Sigmoid colon (tissue), 7 donors: Measurements from ENCODE around the gene CD2. TPM values are rescaled to one million over a fixed set of nuclear protein-coding genes. Genes with fewer than 3 reads are reported as not detected.

Experiments
- DNase-seq: peaks from one replicate; pipeline ENCODE4 v3.0.0-alpha.2; 2019
- H3K27ac ChIP-seq, 4 donors: fragments of 200-600 bp; sonication (generic); one replicate each; pipeline ENCODE4 v1.5.1; 2016 to 2019; ENCODE audit warnings: mild to moderate bottlenecking in 1 of 4
- H3K27me3 ChIP-seq, 3 donors: fragments of 200-600 bp; sonication (generic); one replicate each; pipeline ENCODE4 v1.5.1; 2019; ENCODE audit warnings: mild to moderate bottlenecking in 1 of 3
- H3K36me3 ChIP-seq, 4 donors: fragments of 200-600 bp; sonication (generic); one replicate each; pipeline ENCODE4 v1.5.1; 2016 to 2019
- H3K4me1 ChIP-seq, 4 donors: fragments of 200-600 bp; sonication (generic); one replicate each; pipeline ENCODE4 v1.5.1; 2017 to 2019
- H3K4me3 ChIP-seq, 4 donors: fragments of 200-600 bp; sonication (generic); one replicate each; pipeline ENCODE4 v1.5.1; 2017 to 2019; ENCODE audit warnings: mild to moderate bottlenecking in 2 of 4, moderate library complexity in 1 of 4
- H3K9me3 ChIP-seq, 4 donors: fragments of 200-600 bp in 3 of 4; sonication (generic) in 3 of 4; one replicate each; pipeline versions ENCODE4 v1.5.1 to v1.6.1; 2013 to 2019
- EP300 ChIP-seq, 4 donors: sonication (generic); formaldehyde crosslinking; IDR thresholded peaks; one replicate each; pipeline ENCODE4 v1.6.1; 2017; ENCODE audit warnings: antibody characterized with exemption in 4 of 4
- POLR2A ChIP-seq, 2 donors: fragments of 450-650 bp; IDR thresholded peaks; one replicate each; pipeline ENCODE4 v1.6.1; 2016; ENCODE audit warnings: antibody characterized with exemption in 2 of 2, mild to moderate bottlenecking in 2 of 2, moderate library complexity in 2 of 2
- POLR2AphosphoS5 ChIP-seq, 4 donors: sonication (generic); formaldehyde crosslinking; IDR thresholded peaks; one replicate each; pipeline ENCODE4 v1.6.1; 2017; ENCODE audit warnings: antibody characterized with exemption in 4 of 4
- WGBS, 2 donors: extraction: QIAGEN DNeasy Blood & Tissue Kit; methylation state at CpG; one replicate each; pipeline ENCODE4 v1.1.7; 2013; 5-methylcytosine and 5-hydroxymethylcytosine counted together
- intact Hi-C: fragments of 100-400 bp; cut with DNase I; formaldehyde crosslinking; loops from one replicate; pipeline ENCODE4 v1.15.1; 2023
- polyA plus RNA-seq, 3 donors: library from polyadenylated mRNA; stranded (reverse); fragments of 200-250 nt; gene quantifications; one replicate each; pipeline ENCODE4 v1.2.3, GENCODE V29; 2013
- total RNA-seq, 4 donors: library from RNA; depleted of rRNA; stranded (reverse); fragments of >200 nt; gene quantifications; one replicate each; pipeline ENCODE4 v1.1.0, GENCODE V29; 2016
- TF ChIP-seq, protein P1 (sequence below), 4 experiments: fragments of 450-650 bp in 3 of 4; fragments of 200-600 bp in 1 of 4; IDR thresholded peaks; one replicate each; pipeline ENCODE4 v1.5.1; 2016 to 2019; ENCODE audit warnings: antibody characterized with exemption in 4 of 4, mild to moderate bottlenecking in 3 of 4, moderate library complexity in 2 of 4
- donor health status: healthy with polysubstance abuse.
- donor health status: Bipolar disorder and iron deficiency.
- donor health status: healthy.

The CD2 gene
- total and polyA plus RNA-seq, 7 donors, result 0.36 to 30.2 (median 1.1) TPM; not detected in 1

DNA sequence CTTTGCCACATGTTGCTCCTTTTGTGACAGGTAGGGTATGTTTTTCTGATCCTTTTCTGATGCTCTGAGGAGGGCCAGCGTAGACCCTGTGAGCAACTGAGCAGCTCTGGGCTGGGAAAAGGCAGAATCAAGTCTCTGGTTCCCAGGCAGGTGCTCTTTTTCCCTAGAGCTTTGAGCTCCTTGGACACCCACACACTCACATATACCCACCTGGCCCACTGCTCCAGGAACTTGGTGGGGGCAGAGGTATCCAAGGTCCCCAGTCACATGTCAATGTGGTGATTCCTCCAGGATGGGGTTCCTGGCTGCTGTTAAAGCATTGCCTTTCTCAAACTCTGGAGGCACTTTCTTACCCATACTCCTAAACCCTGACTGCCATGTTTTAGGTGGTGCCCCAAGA, 5.4 kb downstream of the CD2 start:
- TF ChIP-seq EP300 (IDR thresholded peaks at IDR 0.05) (no peak), POLR2AphosphoS5 (IDR thresholded peaks at IDR 0.05) (no peak), POLR2A (IDR thresholded peaks at IDR 0.05) (no peak)
- TF ChIP-seq, protein P1, sequence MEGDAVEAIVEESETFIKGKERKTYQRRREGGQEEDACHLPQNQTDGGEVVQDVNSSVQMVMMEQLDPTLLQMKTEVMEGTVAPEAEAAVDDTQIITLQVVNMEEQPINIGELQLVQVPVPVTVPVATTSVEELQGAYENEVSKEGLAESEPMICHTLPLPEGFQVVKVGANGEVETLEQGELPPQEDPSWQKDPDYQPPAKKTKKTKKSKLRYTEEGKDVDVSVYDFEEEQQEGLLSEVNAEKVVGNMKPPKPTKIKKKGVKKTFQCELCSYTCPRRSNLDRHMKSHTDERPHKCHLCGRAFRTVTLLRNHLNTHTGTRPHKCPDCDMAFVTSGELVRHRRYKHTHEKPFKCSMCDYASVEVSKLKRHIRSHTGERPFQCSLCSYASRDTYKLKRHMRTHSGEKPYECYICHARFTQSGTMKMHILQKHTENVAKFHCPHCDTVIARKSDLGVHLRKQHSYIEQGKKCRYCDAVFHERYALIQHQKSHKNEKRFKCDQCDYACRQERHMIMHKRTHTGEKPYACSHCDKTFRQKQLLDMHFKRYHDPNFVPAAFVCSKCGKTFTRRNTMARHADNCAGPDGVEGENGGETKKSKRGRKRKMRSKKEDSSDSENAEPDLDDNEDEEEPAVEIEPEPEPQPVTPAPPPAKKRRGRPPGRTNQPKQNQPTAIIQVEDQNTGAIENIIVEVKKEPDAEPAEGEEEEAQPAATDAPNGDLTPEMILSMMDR (IDR thresholded peaks at IDR 0.05), result no peak
- Histone ChIP-seq H3K4me3 (no peak overlapping the region), H3K27me3 (no peaks in the 10 kb centered on the region), H3K4me1 (no peaks in the 10 kb centered on the region), H3K36me3 (no peaks in the 10 kb centered on the region), H3K9me3 (no peaks in the 10 kb centered on the region), H3K27ac (no peak overlapping the region)
- no peak for DNase-seq
- intact Hi-C loops, result no loop called here
- WGBS, 2 donors, result 78 to 90% methylated on average over 1 of the region's 1 CpG

DNA sequence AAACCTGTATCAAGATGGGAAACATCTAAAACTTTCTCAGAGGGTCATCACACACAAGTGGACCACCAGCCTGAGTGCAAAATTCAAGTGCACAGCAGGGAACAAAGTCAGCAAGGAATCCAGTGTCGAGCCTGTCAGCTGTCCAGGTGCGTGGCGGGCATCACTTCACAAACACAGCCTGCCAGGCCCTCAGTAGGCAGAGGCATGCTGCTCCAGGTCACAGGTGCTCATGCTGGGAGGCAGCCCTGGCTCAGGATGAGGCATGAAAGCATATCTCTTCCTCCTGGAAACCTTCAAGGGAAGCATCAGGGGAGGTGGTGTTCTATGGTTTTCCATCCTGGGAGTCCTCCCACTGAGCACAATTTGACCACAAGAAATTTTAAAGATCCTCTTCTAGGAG, 6.3 kb downstream of the CD2 start:
- Histone ChIP-seq H3K9me3 (no peaks in the 10 kb centered on the region), H3K4me3 (no peak overlapping the region), H3K27ac (no peak overlapping the region), H3K4me1 (no peaks in the 10 kb centered on the region), H3K27me3 (no peaks in the 10 kb centered on the region), H3K36me3 (no peaks in the 10 kb centered on the region)
- DNase-seq, result no peak
- no peak for TF ChIP-seq POLR2A (IDR thresholded peaks at IDR 0.05)
- TF ChIP-seq, protein P1 (IDR thresholded peaks at IDR 0.05), result no peak
- no peak for TF ChIP-seq EP300 (IDR thresholded peaks at IDR 0.05)
- TF ChIP-seq POLR2AphosphoS5 (IDR thresholded peaks at IDR 0.05), result no peak
- 85 to 88% methylated on average over 3 of the region's 3 CpGs for WGBS, 2 donors
- intact Hi-C loops, result no loop called here

DNA sequence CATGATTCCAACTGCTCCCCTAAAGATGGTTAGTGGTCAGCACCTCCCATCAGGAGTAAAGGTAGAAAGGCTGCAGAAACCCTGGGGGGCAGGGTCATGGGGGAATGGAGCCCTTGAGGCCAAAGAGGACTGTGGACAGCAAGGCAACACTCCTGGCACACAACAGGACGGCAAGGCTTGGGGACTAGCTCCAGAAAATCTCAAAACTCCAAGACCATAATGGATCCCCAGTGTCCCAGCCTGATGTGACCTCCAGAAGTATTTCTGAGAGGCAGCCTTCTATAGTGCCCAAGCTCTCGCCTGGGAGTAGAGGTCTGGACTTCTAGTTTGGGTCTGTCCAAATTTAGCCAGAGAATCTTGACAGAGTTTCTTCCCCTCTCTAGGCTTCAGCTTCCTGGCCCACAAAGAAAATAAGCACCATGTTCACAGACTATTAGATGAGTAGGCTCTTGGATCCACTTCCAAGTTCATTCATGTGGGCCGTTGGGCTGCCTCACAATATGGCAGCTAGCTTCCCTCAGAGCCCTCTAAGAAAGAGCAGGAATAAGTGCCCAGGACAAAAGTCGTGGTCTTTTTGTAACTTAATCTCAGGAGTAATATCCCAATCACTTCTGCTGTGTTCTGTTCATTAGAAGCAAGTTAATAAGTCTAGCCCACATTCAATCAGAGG, 6.9 kb downstream of the CD2 start:
- TF ChIP-seq, protein P1 (IDR thresholded peaks at IDR 0.05), result no peak
- no peak for TF ChIP-seq POLR2A (IDR thresholded peaks at IDR 0.05)
- TF ChIP-seq EP300 (IDR thresholded peaks at IDR 0.05), result no peak
- TF ChIP-seq POLR2AphosphoS5 (IDR thresholded peaks at IDR 0.05), result no peak
- intact Hi-C loops, result no loop called here
- Histone ChIP-seq H3K4me3 (no peak overlapping the region), H3K9me3 (no peaks in the 10 kb centered on the region), H3K36me3 (no peaks in the 10 kb centered on the region), H3K27me3 (no peaks in the 10 kb centered on the region), H3K27ac (no peak overlapping the region), H3K4me1 (no peaks in the 10 kb centered on the region)
- 88 to 89% methylated on average over 4 of the region's 4 CpGs for WGBS, 2 donors
- DNase-seq, result no peak

DNA sequence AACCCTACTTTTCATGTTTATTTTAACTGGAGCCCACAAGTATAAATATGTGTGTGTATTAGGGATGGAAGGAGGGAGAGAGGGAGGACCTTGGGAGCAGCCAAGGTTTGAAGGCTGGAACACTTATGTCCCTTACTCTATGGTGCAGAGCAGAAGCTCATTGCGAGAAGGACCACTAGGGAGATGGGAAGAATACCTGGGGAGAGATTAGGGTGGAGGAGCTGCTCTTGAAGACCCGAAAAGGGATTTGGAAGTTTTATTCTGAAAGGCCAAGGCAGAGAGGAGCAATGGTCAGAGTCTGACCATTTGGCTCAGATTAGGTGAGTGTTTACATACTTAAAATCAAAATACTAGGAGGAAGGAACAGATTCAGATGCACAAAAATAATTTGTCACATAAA, 8.1 kb downstream of the CD2 start:
- Histone ChIP-seq H3K4me1 (no peaks in the 10 kb centered on the region), H3K27ac (no peak overlapping the region), H3K4me3 (no peak overlapping the region), H3K36me3 (no peaks in the 10 kb centered on the region), H3K27me3 (no peaks in the 10 kb centered on the region), H3K9me3 (no peaks in the 10 kb centered on the region)
- 85 to 91% methylated on average over 2 of the region's 2 CpGs for WGBS, 2 donors
- intact Hi-C loops, result no loop called here
- no peak for DNase-seq
- no peak for TF ChIP-seq POLR2AphosphoS5 (IDR thresholded peaks at IDR 0.05)
- no peak for TF ChIP-seq POLR2A (IDR thresholded peaks at IDR 0.05)
- TF ChIP-seq EP300 (IDR thresholded peaks at IDR 0.05), result no peak
- TF ChIP-seq, protein P1 (IDR thresholded peaks at IDR 0.05), result no peak

DNA sequence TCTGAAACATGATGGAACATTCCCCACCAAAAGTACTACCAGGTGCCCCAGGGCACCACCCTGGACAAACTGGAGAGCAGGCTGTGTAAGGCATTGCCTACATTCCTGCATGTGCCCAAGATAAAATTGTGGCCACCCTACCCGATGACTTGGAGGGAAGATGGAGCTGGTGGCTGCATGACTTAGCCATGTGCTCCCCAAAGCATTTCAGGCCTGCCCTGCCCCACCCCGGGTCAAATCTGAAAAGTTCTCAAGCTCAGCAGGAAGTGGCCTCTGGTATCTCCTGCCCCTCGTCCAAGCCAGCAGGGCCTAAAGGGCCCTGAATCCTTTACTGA, 8.5 kb downstream of the CD2 start:
- Histone ChIP-seq H3K27me3 (no peaks in the 10 kb centered on the region), H3K4me3 (no peak overlapping the region), H3K4me1 (no peaks in the 10 kb centered on the region), H3K27ac (no peak overlapping the region), H3K36me3 (no peaks in the 10 kb centered on the region), H3K9me3 (no peaks in the 10 kb centered on the region)
- WGBS, 2 donors, result 58 to 65% methylated on average over 3 of the region's 3 CpGs
- intact Hi-C loops, result no loop called here
- DNase-seq, result no peak
- TF ChIP-seq, protein P1 (IDR thresholded peaks at IDR 0.05), result no peak
- no peak for TF ChIP-seq EP300 (IDR thresholded peaks at IDR 0.05)
- TF ChIP-seq POLR2AphosphoS5 (IDR thresholded peaks at IDR 0.05), result no peak
- no peak for TF ChIP-seq POLR2A (IDR thresholded peaks at IDR 0.05)
